Bronchial epithelial cell (primary cell): Measurements from ENCODE around the gene HOXA10. TPM values are rescaled to one million over a fixed set of nuclear protein-coding genes. Genes with fewer than 3 reads are reported as not detected.

Experiments used
- DNase-seq: peaks from one replicate; pipeline ENCODE4 v3.0.0-alpha.2; 2010; ENCODE audit warnings: low read depth
- FAIRE-seq: peaks from 2 replicates; lab custom pipeline; 2011; peaks lifted over from hg19 to GRCh38; lab: Jason Lieb, UNC
- H3K27me3 ChIP-seq: 2 replicates; pipeline ENCODE4 v1.5.1; 2011; ENCODE audit warnings: low read length; ENCODE audit not compliant: control insufficient read depth, insufficient read depth
- H3K36me3 ChIP-seq: 2 replicates; pipeline ENCODE4 v1.5.1; 2011; ENCODE audit warnings: low read length; ENCODE audit not compliant: control insufficient read depth, insufficient read depth
- H3K4me3 ChIP-seq: 2 replicates; pipeline ENCODE4 v1.5.1; 2011; ENCODE audit warnings: mild to moderate bottlenecking, low read depth, low read length, control low read depth
- CTCF ChIP-seq: IDR thresholded peaks from 2 replicates; pipeline ENCODE4 v1.5.1; 2011; ENCODE audit warnings: mild to moderate bottlenecking, moderate library complexity, low read length, control low read depth, inconsistent platforms; ENCODE audit not compliant: insufficient read depth, severe bottlenecking
- total RNA-seq: library from RNA; depleted of rRNA; stranded (reverse); fragments of >200 nt; gene quantifications from 2 replicates; pipeline ENCODE4 v1.2.1, GENCODE V29; 2014

The HOXA10 gene
- total RNA-seq, 1 donor from 2014 or later = not detected

- H3K4me3 ChIP-seq = no peak overlapping the region
- peaks cover 52% of the 10 kb centered on the region for H3K27me3 ChIP-seq
- DNase-seq (no peak), FAIRE-seq (no peak)
- no peaks in the 10 kb centered on the region for H3K36me3 ChIP-seq
- TF ChIP-seq CTCF = no peak
Observed at GRCh38 chr7:27215356-27215755, 41.2 kb upstream of the HOXA10 start.

DNA sequence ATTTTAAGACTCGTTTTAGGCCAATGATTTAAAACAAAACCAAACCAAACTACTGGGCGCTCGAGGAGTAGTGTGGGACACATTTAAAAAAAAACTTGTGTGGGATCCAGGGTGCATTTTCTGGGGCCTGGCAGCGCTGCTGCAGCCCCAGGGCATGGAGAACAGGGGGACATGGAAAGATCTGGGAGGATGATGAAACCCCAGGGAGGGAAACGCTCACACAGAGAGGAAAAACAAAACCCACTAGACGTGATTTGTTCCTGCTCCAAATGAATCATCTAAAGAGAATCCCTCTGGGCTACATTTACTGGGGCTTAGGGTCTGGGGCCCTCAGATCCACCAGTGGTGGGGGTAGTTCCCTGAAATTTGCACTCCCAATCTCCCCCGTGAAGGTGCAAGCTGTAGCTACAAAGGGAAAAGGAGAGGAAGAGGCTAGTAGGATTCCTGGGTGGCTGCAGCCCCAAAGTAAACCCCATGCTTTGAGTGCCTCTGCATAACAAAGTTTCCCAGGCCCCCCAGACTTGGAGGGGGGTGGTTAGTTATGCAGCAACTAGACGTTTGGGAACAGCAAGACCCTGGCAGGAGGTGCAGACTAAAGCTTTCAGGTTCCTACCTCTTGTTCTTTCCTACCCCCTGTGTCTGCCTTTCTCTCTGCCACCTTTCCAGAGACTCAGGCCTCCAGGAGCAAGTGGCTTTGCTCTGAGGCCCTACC, 40.3 kb upstream of the HOXA10 start:
- peaks cover 55% of the 10 kb centered on the region for H3K27me3 ChIP-seq
- DNase-seq (no peak), FAIRE-seq (no peak)
- no peak for TF ChIP-seq CTCF
- H3K4me3 ChIP-seq = no peak overlapping the region
- H3K36me3 ChIP-seq = no peaks in the 10 kb centered on the region

DNA sequence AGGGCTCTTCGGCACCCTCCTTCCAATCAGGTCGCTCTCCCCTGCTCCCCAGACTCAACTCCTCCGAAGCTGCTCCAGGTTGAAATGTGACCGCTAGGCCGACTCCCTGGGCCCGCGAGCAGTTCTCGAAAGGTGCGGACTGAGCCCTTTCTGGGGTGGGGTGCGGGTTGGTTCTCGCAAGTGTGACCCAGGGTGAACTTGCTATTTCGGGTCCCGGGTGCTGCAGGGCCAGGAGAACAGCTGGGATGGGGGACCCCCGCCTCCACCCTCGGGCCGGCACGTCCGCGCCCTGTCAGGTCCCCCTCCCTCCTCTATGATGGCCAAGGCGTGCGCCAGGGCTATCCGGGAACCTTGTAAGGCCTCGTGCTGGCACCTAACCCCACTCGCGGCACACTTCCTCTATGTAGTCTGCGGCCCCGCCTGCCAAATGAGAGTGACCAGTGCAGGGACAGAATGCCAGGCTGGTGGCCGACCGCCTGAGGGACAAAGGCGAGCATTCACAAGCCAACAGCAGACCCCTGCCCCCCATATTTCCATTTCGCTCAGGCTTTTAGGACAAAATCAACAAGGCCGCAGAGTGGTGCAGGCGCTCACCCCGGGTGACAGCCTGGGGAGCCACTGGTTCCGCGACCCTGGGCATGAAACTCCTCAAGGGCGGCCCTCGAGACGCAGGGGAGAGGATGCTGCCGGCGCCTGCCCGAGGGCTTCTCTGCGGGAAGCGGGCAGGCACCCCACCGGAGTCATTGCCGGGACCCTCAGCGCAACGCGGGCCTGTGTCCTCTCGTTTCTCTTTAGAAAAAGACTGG, 39.5 kb upstream of the HOXA10 start:
- Histone ChIP-seq H3K27me3 (peaks cover 59% of the 10 kb centered on the region), H3K4me3 (no peak overlapping the region), H3K36me3 (no peaks in the 10 kb centered on the region)
- DNase-seq = no peak
- TF ChIP-seq CTCF = no peak
- no peak for FAIRE-seq

DNA sequence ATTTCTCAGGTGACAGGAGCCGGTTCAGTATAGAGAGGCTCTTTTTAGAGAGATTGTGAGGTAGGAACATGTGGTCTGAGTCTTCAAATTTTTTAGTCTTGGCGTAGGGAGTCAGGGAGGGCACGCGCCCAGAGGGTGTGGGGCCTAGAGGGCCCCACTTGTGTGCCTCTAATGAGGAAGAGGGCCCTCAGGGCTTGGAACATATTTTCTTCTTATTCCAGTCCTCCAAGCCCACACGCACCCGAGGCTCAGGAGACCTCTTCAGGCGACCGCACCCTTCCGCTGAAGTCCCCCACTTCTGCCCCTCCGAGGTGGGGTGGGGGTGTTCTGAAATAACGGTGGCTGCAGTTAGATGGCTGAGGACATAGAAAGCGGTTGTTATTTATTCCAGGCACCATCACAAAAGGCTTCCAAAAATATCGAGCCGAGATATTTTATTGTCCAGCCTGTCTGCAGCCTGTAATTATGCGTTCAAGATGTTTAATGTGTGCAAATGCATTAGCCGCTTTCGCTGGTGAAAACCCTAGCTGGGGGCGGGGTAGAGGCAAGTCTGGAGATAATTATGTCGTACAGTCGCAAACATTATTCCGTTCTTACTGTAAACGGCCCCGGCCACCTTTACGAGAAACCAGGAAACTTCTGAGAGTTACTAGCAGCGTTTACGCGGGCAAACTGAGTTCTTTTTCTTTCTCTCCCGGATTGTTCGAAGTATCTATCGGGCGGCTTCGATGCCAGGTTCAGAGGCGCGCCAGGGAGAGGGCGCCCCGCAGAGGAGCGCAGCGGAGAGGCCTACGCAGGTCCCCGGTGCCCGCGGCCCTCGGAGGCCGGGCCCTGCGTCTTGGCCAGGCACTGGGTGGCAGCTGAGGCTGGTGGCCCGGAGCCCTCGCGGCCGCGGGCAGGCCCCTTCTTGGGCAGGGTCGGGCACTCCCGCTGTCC, 38.6 kb upstream of the HOXA10 start:
- Histone ChIP-seq H3K27me3 (peaks cover 62% of the 10 kb centered on the region), H3K4me3 (no peak overlapping the region), H3K36me3 (no peaks in the 10 kb centered on the region)
- DNase-seq = no peak
- no peak for TF ChIP-seq CTCF
- FAIRE-seq = no peak

- DNase-seq (no peak), FAIRE-seq (no peak)
- no peak for TF ChIP-seq CTCF
- H3K36me3 ChIP-seq = no peaks in the 10 kb centered on the region
- H3K4me3 ChIP-seq = no peak overlapping the region
- peaks cover 57% of the 10 kb centered on the region for H3K27me3 ChIP-seq
Observed at GRCh38 chr7:27211764-27212204, 37.7 kb upstream of the HOXA10 start.
